Measurements from ENCODE around the gene WDR82.
A peak's percentile ranks its signal among the peaks of the same experiment; 100 is the strongest.

- TF ChIP-seq, protein P1, sequence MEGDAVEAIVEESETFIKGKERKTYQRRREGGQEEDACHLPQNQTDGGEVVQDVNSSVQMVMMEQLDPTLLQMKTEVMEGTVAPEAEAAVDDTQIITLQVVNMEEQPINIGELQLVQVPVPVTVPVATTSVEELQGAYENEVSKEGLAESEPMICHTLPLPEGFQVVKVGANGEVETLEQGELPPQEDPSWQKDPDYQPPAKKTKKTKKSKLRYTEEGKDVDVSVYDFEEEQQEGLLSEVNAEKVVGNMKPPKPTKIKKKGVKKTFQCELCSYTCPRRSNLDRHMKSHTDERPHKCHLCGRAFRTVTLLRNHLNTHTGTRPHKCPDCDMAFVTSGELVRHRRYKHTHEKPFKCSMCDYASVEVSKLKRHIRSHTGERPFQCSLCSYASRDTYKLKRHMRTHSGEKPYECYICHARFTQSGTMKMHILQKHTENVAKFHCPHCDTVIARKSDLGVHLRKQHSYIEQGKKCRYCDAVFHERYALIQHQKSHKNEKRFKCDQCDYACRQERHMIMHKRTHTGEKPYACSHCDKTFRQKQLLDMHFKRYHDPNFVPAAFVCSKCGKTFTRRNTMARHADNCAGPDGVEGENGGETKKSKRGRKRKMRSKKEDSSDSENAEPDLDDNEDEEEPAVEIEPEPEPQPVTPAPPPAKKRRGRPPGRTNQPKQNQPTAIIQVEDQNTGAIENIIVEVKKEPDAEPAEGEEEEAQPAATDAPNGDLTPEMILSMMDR (IDR thresholded peaks at IDR 0.05): no peak
- peak in 1 of 3 donors; percentile 50 for TF ChIP-seq POLR2AphosphoS5 (IDR thresholded peaks at IDR 0.05)
These were observed 52.8 kb downstream of the WDR82 start, which contains the start of gene TLR9 for GRCh38 chr3:52225452-52226228.
